Testis (tissue), 2 donors: Measurements from ENCODE around the gene RDH11.
"Not testable (repeated sequence)": the region's sequence is repeated elsewhere in the genome, so short reads cannot be mapped to it uniquely, and the experiment has no call there.

Experiments used
- POLR2A ChIP-seq: fragments of 450-650 bp; IDR thresholded peaks from one replicate; pipeline ENCODE4 v1.6.1; 2017; ENCODE audit warnings: antibody characterized with exemption, mild to moderate bottlenecking, moderate library complexity
- TF ChIP-seq, protein P1 (sequence below), 3 experiments: fragments of 450-650 bp in 2 of 3; fragments of 200-600 bp in 1 of 3; sonication (generic) in 1 of 3; IDR thresholded peaks; one replicate each; pipeline ENCODE4 v1.5.1; 2016 to 2019; ENCODE audit warnings: antibody characterized with exemption in 3 of 3, mild to moderate bottlenecking in 2 of 3, moderate library complexity in 1 of 3

DNA sequence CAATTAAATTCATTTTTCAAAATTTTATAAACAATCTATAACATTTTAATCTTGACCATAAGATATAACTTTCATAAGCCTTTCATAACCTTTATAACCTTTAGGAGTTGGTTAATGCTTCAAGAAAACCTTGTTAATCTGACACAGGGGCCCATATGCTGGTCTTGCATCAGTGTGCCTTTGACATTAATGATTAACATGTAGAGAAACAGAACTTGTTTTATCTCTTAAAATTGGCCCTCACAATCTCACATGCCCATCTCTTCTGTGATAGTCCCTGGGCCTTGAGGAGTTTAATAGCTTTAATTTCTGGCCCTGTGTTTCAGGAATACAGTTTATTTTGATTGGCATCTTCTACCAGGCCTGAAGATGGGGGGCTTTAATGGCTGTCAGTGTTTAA, 13.8 kb upstream of the RDH11 start:
- TF ChIP-seq, protein P1, sequence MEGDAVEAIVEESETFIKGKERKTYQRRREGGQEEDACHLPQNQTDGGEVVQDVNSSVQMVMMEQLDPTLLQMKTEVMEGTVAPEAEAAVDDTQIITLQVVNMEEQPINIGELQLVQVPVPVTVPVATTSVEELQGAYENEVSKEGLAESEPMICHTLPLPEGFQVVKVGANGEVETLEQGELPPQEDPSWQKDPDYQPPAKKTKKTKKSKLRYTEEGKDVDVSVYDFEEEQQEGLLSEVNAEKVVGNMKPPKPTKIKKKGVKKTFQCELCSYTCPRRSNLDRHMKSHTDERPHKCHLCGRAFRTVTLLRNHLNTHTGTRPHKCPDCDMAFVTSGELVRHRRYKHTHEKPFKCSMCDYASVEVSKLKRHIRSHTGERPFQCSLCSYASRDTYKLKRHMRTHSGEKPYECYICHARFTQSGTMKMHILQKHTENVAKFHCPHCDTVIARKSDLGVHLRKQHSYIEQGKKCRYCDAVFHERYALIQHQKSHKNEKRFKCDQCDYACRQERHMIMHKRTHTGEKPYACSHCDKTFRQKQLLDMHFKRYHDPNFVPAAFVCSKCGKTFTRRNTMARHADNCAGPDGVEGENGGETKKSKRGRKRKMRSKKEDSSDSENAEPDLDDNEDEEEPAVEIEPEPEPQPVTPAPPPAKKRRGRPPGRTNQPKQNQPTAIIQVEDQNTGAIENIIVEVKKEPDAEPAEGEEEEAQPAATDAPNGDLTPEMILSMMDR (IDR thresholded peaks at IDR 0.05) = not testable (repeated sequence)
- not testable (repeated sequence) for TF ChIP-seq POLR2A
